GM20431 (cell line): ENCODE data around the gene PASD1.

Experiments used
- in situ Hi-C: fragments of 300-500 bp; cut with MseI, MboI; formaldehyde crosslinking; loops from one replicate; pipeline ENCODE4 v1.15.0; 2020; ENCODE audit warnings: low sequenced_read_pairs; ENCODE audit not compliant: unreplicated experiment

PASD1 gene

DNA sequence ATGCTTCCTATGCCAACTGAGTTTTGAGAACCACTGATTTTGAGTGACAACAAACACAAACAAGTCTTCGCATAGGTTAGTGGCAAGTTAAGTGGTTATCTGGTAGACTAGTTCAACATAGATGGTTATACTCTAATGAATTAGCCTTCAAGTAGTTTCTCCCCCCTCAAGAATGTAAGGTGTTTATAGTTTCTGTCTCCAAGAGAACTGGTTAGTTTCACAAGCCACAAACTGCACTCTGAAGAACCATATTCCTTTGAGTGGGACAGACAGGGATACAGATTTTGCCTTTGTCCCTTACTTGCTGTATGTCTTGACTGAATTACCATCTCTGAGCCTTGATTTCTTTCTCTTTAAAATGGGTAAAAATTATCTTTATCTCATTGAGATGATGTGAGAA is 41.5 kb downstream of the PASD1 start:
- in situ Hi-C loops: no loop called here

DNA sequence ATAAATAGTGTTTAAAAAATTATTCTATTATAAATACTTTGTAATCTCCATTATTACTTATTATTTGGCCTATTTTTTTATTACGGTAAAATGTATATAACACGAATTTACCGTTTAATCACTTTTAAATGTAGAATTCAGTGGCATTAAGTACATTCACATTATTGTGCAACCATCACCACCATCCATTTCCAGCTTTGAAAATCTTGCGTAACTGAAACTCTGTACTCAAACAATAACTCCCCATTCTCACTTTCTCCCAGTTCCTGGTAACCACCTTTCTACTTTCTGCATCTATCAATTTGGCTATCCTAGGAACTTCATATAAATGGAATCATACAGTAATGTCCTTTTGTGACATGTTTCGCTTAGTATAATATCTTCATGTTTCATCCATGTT is 45.7 kb downstream of the PASD1 start:
- in situ Hi-C loops: no loop called here

DNA sequence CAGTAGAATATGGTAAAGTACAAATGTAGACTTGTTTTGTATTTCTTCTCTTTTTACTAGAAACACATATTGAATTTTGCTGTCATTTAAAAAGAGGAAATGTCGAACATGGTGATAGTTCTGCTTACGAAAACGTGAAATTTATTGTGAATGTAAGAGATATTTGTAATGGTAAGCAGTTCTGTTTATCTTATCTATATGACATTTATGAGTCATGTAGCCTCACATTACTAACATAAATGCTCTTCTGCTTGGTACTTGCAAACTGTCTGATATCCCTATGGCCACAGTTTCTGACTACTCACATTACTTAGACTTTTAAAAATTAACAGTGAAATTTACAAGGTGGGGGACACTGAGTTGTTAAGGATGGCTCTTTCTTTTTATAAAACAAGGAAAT is 57.9 kb downstream of the PASD1 start:
- in situ Hi-C loops: no loop called here

DNA sequence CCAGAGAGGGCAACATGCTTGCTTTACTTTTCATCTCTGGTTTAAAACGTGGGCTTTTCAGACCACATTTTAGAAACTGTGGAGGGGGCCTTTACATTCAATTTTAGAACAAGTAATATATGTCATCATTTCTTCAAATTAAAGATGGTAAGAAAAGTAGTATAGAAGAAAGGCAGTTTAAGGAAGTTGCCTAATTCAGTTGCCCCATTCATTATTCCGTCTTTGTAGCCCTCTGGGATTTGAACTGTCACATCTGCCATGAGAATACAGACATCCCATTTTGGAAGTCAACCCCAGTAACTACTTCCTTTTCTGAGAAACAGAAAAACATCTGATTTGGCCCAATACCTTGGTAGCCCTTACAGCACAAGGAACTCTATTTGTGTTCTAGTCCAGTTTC is 61.2 kb downstream of the PASD1 start:
- in situ Hi-C loops: no loop called here

DNA sequence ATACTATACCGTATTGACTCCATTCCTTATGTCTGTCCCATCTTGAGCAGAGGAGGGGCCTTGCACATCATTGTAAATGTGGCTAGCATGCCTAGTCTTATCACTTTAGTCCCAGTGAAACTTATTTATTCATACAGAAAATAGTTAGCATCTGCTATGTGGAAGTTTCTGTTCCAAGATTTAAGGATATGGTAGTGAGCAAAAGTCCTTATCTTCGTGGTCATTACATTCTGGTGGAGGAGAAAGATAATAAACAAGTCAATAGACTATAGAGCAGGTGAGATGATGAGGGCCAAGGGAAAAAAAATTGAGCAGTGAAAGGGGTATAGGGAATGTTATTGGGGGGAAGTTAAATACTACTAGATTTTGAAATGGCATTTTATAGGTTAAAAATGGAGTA is 68.3 kb downstream of the PASD1 start:
- in situ Hi-C loops: no loop called here

DNA sequence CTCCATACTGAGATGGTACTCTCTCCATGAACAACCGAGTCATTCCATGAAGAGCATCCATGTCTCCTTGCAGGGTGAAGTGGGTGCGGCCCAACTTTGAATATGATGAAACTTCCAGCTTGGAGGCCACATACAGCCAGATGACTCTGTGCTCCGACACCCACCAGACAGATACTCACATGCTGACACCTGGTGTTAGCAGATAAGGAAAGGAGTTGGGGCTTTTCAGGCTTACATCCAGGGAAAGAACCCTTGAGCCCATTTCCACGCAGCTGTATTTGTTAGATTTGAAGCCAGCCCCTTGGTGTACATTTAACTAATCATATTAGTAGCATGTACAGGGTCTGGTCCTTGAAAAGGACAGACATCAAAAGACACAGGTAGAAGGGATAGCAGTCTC is 69.7 kb downstream of the PASD1 start:
- in situ Hi-C loops: no loop called here

DNA sequence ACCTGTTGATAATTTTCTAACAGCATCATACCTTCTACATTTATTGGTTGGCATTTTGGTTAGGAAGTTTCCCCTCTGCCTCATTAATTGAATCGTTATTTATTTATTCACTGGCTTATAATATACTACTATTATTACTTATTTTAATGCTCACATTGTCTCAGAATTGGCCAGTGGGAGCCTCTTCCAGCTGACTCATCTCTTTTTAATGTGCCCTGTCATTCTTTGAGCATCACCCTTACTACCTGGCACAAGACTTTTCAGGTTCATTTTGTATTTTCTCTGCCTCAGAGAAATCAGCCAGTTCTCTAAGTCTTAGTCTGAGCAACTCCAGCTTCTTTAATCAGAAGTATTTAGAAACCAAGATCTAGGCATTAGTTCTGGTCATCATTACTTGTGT is 71.5 kb downstream of the PASD1 start:
- in situ Hi-C loops: no loop called here

DNA sequence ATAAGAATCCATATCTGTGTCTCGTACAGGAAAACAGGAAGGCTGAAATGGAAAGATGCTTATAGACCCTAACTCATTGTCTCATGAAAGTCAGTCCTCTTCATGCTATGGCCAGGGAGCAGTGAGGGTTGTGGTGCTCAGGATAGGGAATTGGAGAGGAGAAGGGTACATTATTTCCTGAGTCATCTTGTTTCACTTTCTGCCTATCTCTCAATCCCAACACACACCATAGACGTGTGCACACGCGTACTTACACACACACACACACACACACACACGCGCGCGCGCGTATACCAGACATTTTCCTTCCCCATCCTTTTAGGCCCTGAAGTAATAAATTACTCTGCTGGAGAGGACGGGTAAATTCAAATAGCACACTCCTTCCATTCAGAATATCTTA is 78.1 kb downstream of the PASD1 start:
- in situ Hi-C loops: no loop called here

DNA sequence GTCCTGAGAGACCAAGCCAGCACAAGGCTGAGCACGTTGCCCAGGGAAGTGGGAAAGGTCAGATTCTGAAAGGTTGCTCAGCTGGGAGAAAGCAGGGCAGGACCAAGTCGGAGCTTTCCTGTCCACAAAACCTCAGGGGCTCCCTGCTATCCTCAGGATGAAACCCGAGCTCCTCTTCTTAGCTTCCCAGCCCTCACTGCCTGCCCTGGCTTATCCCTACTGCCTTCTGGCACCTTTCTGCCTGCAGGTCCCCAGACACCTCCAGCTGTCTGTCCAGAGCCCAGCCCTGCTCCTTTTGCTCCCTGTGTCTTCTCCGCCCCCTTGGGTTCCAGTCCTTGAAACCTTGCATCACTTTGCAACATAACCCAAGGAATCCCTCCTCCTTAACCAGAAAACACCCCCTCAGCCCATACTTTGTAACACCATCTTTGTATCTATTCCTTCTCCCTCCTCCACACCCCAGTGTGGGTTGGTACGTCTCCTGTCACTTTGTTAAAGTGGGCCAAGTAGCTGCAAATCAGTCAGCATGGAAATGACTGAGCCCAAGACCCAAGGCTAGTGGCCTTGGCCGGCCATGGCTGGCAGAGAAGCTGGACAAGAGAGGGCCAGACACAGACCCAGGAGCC is 111.8 kb downstream of the PASD1 start:
- in situ Hi-C loops: loop anchor here (10.0 to 25.0 kb wide), 2 partner anchors 163 to 520 kb away; no protein-coding TSS in a partner anchor

DNA sequence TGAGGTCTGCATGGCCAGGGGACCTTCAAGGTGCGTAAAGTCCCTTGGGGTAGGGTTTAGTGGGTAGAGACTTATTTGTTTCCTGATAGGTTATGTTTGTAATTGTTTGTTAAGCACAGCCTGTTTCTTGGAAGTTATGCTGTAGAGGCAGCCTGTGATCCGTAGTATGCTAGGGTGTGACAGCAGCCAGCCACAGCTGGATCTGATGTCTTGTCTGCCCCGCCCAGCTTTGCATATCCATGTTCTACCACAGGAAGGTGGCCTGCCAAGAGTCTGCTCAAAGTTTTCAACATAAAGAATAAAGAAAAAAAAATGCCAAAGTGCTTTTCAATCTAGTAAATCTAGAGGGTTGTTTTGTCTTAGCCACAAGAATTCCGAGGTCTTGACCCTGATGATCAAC is 112.7 kb downstream of the PASD1 start:
- in situ Hi-C loops: loop anchor here (10.0 to 25.0 kb wide), 2 partner anchors 164 to 521 kb away; no protein-coding TSS in a partner anchor

DNA sequence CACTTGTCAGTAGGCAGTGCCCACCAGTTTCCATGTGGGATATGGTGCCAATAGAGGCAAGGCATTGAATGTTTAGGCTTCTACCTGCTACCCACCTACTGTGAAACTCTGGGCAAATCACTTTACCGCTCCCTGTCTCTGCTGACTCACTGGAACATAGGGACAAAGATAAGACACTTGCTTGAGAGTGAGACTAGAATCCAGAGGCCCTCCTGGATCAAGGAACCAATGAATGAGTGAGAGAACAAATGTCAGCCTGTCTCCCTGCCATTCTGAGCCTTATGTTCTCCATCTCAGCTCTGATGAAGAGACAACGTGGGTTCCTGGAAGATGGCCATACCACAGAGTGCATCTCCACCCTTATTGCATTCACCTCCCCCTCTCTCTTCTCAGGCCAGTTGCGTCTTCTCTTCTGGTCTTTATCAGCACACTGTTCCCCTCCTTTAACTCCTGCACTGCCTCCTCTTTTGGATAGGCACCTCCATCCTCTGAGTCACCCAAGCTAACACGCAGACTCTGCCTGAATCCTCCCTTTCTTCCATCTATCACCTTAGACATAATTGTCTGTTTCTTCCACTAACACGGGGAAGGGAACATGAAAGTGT is 116.4 kb downstream of the PASD1 start:
- in situ Hi-C loops: loop anchor here (10.0 to 25.0 kb wide), 2 partner anchors 168 to 525 kb away; no protein-coding TSS in a partner anchor

DNA sequence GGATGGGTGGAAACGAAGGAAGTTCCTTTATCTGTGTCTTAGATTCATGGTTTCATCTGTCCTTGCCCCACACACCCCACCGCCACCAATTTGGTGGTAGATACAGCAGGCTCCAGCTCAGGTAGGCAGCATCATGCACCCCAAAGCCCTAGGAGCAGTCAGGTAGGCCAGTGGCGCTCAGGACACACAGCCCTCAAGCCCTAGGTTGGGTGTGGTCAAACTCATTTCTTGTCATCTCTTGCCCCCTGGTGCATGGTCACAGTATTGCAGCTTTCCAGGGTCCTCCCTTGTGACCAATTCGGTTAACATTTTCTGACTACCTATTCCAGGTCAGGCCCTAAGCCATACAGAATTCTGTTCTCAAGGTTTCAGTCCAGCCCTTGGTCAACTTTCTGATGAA is 117.3 kb downstream of the PASD1 start:
- in situ Hi-C loops: loop anchor here (25.0 kb wide), 1 partner anchor 169 kb away; no protein-coding TSS in a partner anchor

DNA sequence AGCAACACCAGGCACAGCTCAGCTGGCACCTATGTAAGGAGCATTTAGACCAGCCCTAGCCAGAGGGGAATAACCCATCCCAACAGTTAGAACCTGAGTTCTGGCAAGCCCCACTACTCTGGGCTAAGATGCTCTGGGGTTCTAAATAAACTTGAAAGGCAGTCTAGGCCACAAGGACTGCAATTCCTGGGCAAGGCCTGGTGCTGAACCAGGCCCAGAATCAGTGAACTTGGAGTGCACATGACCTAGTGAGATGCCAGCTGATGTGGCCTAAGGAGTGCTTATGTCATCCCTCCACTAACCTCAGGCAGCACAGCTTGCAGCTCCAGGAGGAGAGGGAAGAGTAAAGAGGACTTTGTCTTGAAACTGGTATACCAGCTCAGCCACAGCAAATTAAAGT is 124.2 kb downstream of the PASD1 start:
- in situ Hi-C loops: loop anchor here (25.0 kb wide), 1 partner anchor 175 kb away; no protein-coding TSS in a partner anchor

DNA sequence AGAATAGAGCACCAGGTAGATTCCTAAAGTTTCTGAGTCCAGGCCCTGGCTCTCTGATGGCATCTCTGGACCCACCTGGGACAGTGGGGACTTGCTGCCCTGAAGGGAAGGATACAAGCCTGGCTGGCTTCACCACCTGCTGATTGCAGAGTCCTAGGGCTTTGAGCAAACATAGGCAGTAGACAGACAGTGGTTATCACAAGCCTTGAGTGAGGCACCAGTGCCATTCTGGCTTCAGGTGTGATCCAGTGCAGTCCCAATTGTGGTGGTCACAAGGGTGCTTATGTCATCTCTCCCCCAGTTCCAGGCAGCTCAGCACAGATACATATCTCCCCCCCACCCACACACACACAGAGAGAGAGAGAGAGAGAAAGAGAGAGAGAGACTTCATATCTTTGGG is 125.2 kb downstream of the PASD1 start:
- in situ Hi-C loops: loop anchor here (25.0 kb wide), 1 partner anchor 176 kb away; no protein-coding TSS in a partner anchor

DNA sequence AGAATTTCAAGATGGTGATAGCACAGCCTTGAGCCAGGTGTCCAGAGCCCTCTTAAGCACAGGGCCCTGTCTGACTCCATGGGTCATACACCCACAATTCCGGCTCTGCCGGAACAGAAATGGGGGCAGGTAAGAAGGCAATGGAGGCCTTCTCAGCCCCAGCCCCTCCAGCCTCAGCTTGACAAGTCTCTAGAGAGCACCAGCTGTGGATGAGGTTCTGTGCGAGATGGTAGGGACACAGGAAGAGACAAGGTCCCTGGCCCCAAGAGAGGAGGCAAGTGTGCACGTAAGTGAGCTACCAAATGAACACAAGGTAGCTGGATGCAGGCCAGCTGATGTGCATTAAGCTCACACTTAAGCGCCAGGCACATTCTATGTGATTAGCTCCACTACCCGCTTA is 129.3 kb downstream of the PASD1 start:
- in situ Hi-C loops: loop anchor here (25.0 kb wide), 1 partner anchor 181 kb away; no protein-coding TSS in a partner anchor

DNA sequence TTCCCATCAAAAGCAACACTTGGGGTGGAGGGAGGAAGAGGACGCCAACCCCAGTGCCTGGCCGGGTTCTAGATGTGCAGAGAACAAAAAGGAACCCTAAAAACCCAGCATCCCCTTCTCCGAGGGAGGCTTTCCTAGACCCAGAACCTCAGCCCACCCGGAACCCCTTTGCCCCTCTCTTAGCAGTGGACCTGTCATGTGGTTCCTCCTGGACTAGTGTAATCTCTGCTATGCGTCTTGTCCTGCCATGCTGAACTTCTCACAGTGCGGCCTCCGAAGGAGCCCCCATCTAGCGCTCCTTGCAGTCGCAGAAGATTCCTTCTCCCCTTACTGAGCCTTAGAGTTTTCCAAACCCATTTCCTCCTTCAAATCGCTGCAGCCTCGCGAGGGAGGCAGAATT is 130.6 kb downstream of the PASD1 start:
- in situ Hi-C loops: loop anchor here (25.0 kb wide), 1 partner anchor 182 kb away; no protein-coding TSS in a partner anchor

DNA sequence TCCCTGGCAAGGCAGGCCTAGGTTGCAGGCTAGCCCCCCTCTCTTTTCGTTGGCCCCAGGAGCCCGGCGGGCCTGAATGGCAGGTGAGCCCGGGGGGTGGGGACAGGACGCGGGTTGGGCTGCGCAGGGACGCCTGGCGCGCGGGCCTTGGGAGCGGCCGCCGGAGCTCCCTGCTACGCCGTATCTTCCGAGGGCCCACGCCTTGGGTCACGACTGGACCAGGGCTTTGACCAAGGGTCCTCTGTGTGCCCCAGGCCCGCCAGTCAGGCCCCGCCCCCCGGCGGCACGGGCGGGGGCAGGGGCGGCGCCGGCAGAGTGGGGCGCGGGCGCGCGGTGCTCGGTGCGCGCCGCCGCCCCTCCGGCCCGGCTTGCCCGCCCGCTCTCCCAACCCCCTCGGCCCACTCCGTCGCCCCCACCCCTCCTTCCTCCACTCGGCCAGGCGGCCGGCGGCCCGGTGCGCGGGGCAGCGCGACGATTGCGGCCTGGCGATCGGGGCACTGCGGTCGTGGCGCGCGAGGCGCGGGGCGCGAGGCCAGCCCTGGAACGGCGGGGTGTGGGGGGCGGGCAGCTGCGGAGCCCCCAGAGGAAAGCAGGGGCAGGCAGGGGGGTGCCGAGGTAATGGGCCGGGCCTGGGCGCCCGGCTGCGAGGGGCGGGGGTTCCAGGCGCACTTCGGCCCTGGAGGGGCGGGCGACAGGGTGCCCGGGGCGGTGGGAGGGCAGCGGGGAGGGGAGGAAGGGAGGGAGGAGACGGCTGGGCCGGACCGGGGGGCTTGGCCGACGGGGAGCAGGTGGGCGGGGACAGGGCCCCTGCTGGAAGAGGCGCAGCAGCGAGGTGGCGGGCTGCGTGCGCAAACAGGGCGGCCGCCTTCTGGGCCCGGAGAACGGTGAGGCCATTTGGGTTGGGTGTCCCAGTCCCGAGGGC is 131.4 kb downstream of the PASD1 start, which contains the start of gene PRRG3:
PRRG3 (plus strand) TSS at position 798 of the 922 bp plus-strand sequence. CDS start 3,357 bp downstream, outside the sequence.
- in situ Hi-C loops: loop anchor here (25.0 kb wide), 1 partner anchor 183 kb away; no protein-coding TSS in a partner anchor

DNA sequence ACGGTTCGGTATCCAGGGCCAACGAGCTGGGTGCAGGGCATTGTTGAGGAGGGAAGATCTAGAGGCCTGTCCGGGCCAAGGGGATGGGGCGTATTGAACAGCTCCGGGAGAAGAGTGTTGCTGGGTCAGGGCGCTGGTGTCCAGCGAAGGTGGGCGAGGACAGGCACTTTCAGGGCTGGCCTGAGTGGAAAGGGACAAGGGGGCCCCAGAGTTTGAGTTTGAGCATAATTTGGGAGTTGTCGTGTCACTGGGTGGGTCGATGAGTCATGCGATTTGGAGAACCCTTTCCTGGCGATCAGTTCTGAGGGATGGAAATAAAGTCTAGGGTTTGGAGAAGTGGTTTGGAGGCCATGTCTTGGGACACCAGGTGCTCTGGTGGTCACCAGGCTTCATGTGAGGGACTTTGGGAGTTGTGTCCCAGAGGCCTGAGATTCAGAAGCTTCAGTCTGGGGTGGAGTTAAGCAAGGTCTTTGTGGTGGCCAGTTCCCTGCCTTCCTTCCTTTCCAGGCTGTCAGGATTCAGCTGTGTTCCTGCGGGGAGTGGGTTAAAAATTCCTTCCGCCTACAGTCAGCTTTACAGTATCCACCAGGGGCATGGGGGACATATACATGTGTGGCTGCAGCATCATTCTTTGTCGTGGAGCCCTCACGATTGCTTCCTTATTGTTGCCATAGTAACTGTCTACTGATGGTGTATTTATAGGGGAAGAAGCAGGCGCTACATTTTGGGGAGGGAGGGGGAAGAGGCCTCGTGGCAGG is 132.3 kb downstream of the PASD1 start:
- in situ Hi-C loops: loop anchor here (25.0 kb wide), 1 partner anchor 183 kb away; no protein-coding TSS in a partner anchor

DNA sequence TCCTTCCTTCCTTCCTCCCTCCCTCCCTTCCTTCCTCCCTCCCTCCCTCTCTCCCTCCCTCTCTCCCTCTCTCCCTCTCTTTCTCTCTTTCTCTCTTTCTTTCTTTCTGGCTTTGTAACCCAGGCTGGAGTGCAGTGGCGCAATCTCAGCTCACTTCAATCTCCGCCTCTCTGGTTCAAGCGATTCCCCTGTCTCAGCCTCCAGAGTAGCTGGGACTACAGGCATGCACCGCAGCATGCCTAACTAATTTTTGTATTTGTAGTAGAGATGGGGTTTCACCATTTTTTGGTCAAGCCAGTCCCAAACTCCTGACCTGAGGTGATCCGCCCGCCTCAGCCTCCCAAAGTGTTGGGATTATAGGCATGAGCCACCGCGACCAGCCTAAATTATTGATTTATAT is 133.6 kb downstream of the PASD1 start:
- in situ Hi-C loops: loop anchor here (25.0 kb wide), 1 partner anchor 185 kb away; no protein-coding TSS in a partner anchor
